Ovary (tissue), 9 donors: ENCODE measurements around the gene PDE4D. TPM values are rescaled to one million over a fixed set of nuclear protein-coding genes. Genes with fewer than 3 reads are reported as not detected.

Source experiments
- DNase-seq, 5 donors: peaks; one replicate each; pipeline ENCODE4 v3.0.0-alpha.2; 2019 to 2020
- H3K27ac ChIP-seq, 2 donors: fragments of 200-600 bp; one replicate each; pipeline versions ENCODE4 v1.5.1 to v1.8.0; 2019 to 2022
- H3K27me3 ChIP-seq: fragments of 200-600 bp; one replicate; pipeline ENCODE4 v1.8.0; 2022
- H3K36me3 ChIP-seq: fragments of 200-600 bp; sonication (generic); one replicate; pipeline ENCODE4 v1.5.1; 2019
- H3K4me1 ChIP-seq: one replicate; pipeline ENCODE4 v1.8.1; 2013; ENCODE audit warnings: mild to moderate bottlenecking, moderate library complexity; ENCODE audit not compliant: insufficient read depth
- H3K4me3 ChIP-seq: fragments of 200-600 bp; sonication (generic); one replicate; pipeline ENCODE4 v1.5.1; 2017
- H3K9me3 ChIP-seq, 2 donors: fragments of 200-600 bp in 1 of 2; sonication (generic) in 1 of 2; one replicate each; pipeline versions ENCODE4 v1.5.1 to v1.8.1; 2013 to 2019; ENCODE audit warnings: mild to moderate bottlenecking in 1 of 2, moderate library complexity in 1 of 2
- CTCF ChIP-seq, 3 donors: fragments of 450-650 bp in 2 of 3; fragments of 200-600 bp in 1 of 3; IDR thresholded peaks; one replicate each; pipeline versions ENCODE4 v1.5.1 to v1.8.0; 2016 to 2022; ENCODE audit warnings: antibody characterized with exemption in 3 of 3, mild to moderate bottlenecking in 1 of 3
- EP300 ChIP-seq: sonication (generic); formaldehyde crosslinking; IDR thresholded peaks from one replicate; pipeline ENCODE4 v1.6.1; 2017; ENCODE audit warnings: antibody characterized with exemption
- POLR2A ChIP-seq: fragments of 450-650 bp; IDR thresholded peaks from one replicate; pipeline ENCODE4 v1.6.1; 2017; ENCODE audit warnings: antibody characterized with exemption, mild to moderate bottlenecking, moderate library complexity
- WGBS, 3 donors: extraction: QIAGEN DNeasy Blood & Tissue Kit in 1 of 3; methylation state at CpG; one replicate each; pipeline versions ENCODE4 v1.1.5 to v1.1.7; 2013 to 2017; 5-methylcytosine and 5-hydroxymethylcytosine counted together
- intact Hi-C, 4 donors: fragments of 100-400 bp; cut with DNase I; formaldehyde crosslinking; loops; one replicate each; pipeline versions ENCODE4 v1.11.0 to v1.15.1; 2022 to 2023
- polyA plus RNA-seq, 2 donors: library from polyadenylated mRNA; stranded (reverse); fragments of 200-250 nt in 1 of 2; fragments of 350-450 nt in 1 of 2; fragmentation: Illumina TruSeq in 1 of 2; extraction: RNeasy Lipid Tissue Mini Kit (QIAGEN cat#74804) in 1 of 2; gene quantifications; one replicate each; pipeline ENCODE4 v1.2.3, GENCODE V29; 2013 to 2014
- total RNA-seq, 7 donors: library from RNA; depleted of rRNA in 2 of 7; stranded (reverse); fragments of >200 nt in 2 of 7; fragmentation: NEBNext Ultra II Directional in 3 of 7; extraction: Animal tissue kit (Norgen Biotek cat#: 25700) in 3 of 7; gene quantifications; one replicate each; pipeline versions ENCODE4 v1.1.0 to v1.2.4, GENCODE V29; 2016 to 2023
- donor health status: DM: no; HTN: no; CAD: no; lungs with moderate emphysema.
- donor health status: DM: no; HTN: no; CAD: no.
- donor health status: Bipolar disorder and iron deficiency.
- donor health status: DM: yes; HTN: yes; CAD: no.
- donor health status: DM: no; HTN: no; CAD: no.
- donor health status: DM: yes; HTN: yes; CAD: no.

Gene PDE4D
- total and polyA plus RNA-seq, 9 donors, result 1.3 to 67.6 (median 8.4) TPM

GRCh38 chr5:59151162-59151889 is 742.2 kb downstream of the PDE4D start:
- no peaks in the 10 kb centered on the region for H3K4me1 ChIP-seq
- no peak for TF ChIP-seq EP300
- no peak for TF ChIP-seq CTCF (IDR thresholded peaks at IDR 0.05)
- TF ChIP-seq POLR2A, result no peak
- no peaks in the 10 kb centered on the region for H3K9me3 ChIP-seq
- DNase-seq, result no peak
- intact Hi-C loops, result no loop called here
- no peak overlapping the region for H3K27ac ChIP-seq
- 82 to 83% (median 83%) methylated on average over 3 of the region's 3 CpGs for WGBS, 3 donors
- no peak overlapping the region for H3K4me3 ChIP-seq
- no peaks in the 10 kb centered on the region for H3K36me3 ChIP-seq
- H3K27me3 ChIP-seq, result no peaks in the 10 kb centered on the region

GRCh38 chr5:59149827-59150226 is 743.7 kb downstream of the PDE4D start:
- TF ChIP-seq POLR2A (no peak), EP300 (no peak), CTCF (IDR thresholded peaks at IDR 0.05) (no peak)
- Histone ChIP-seq H3K27me3 (no peaks in the 10 kb centered on the region), H3K27ac (no peak overlapping the region), H3K9me3 (no peaks in the 10 kb centered on the region), H3K4me3 (no peak overlapping the region), H3K36me3 (no peaks in the 10 kb centered on the region), H3K4me1 (no peaks in the 10 kb centered on the region)
- no peak for DNase-seq
- intact Hi-C loops, result no loop called here
- WGBS, 3 donors, result 94 to 98% (median 96%) methylated on average over 1 of the region's 1 CpG

GRCh38 chr5:59149271-59149670 is 744.3 kb downstream of the PDE4D start:
- WGBS, 3 donors, result 86 to 95% (median 90%) methylated on average over 4 of the region's 4 CpGs
- Histone ChIP-seq H3K4me3 (no peak overlapping the region), H3K27me3 (no peaks in the 10 kb centered on the region), H3K4me1 (no peaks in the 10 kb centered on the region), H3K27ac (no peak overlapping the region), H3K36me3 (no peaks in the 10 kb centered on the region), H3K9me3 (no peaks in the 10 kb centered on the region)
- DNase-seq, result no peak
- intact Hi-C loops, result no loop called here
- TF ChIP-seq POLR2A, result no peak
- TF ChIP-seq CTCF (IDR thresholded peaks at IDR 0.05), result no peak
- TF ChIP-seq EP300, result no peak

- TF ChIP-seq POLR2A (no peak), CTCF (IDR thresholded peaks at IDR 0.05) (no peak), EP300 (no peak)
- no peak for DNase-seq
- no peaks in the 10 kb centered on the region for H3K4me1 ChIP-seq
- H3K27ac ChIP-seq, result no peak overlapping the region
- intact Hi-C loops, result no loop called here
- WGBS, 3 donors, result 93 to 97% (median 95%) methylated on average over 3 of the region's 3 CpGs
- H3K27me3 ChIP-seq, result no peaks in the 10 kb centered on the region
- H3K9me3 ChIP-seq, result no peaks in the 10 kb centered on the region
- no peaks in the 10 kb centered on the region for H3K36me3 ChIP-seq
- H3K4me3 ChIP-seq, result no peak overlapping the region
Observed at GRCh38 chr5:59146729-59147128, 746.8 kb downstream of the PDE4D start.
